MCF 10A (cell line): ENCODE measurements around the gene RUVBL1. TPM values are rescaled to one million over a fixed set of nuclear protein-coding genes. Genes with fewer than 3 reads are reported as not detected.

ENCODE experiments used
- BruUV-seq: library from RNA; stranded (reverse); fragments of 400-500 nt; replicated peaks from 2 replicates; lab custom pipeline; 2021; lab: Mats Ljungman, UMichigan
- CTCF ChIA-PET: fragments of 300-600 bp; sonication (Branson Sonifier 250); formaldehyde crosslinking; extraction: SDS; loops from one replicate; lab custom pipeline; 2021; ENCODE audit warnings: antibody characterized with exemption, inconsistent platforms; lab: Yijun Ruan, JAX
- POLR2A ChIA-PET: fragments of 300-600, 350-650 bp; sonication (Branson Sonifier 250); formaldehyde crosslinking; extraction: SDS; loops from one replicate; lab custom pipeline; 2020; ENCODE audit warnings: antibody characterized with exemption, inconsistent platforms; lab: Yijun Ruan, JAX
- DNase-seq: peaks from one replicate; pipeline ENCODE4 v3.0.0-alpha.2; 2018; ENCODE audit not compliant: unreplicated experiment
- H3K27ac Mint-ChIP-seq: one replicate; pipeline ENCODE4 v1.8.0; 2022; ENCODE audit warnings: mild to moderate bottlenecking, low read depth, mixed read lengths; ENCODE audit not compliant: unreplicated experiment
- H3K27me3 Mint-ChIP-seq: one replicate; pipeline ENCODE4 v1.8.0; 2022; ENCODE audit warnings: mixed read lengths; ENCODE audit not compliant: insufficient read depth, unreplicated experiment
- H3K36me3 Mint-ChIP-seq: one replicate; pipeline ENCODE4 v1.8.0; 2022; ENCODE audit warnings: mild to moderate bottlenecking, moderate library complexity, mixed read lengths; ENCODE audit not compliant: insufficient read depth, unreplicated experiment
- H3K4me1 Mint-ChIP-seq: one replicate; pipeline ENCODE4 v1.8.0; 2022; ENCODE audit warnings: mixed read lengths; ENCODE audit not compliant: insufficient read depth, unreplicated experiment
- H3K4me3 Mint-ChIP-seq: one replicate; pipeline ENCODE4 v1.8.0; 2022; ENCODE audit warnings: mild to moderate bottlenecking, moderate library complexity, mixed read lengths; ENCODE audit not compliant: unreplicated experiment
- H3K9me3 Mint-ChIP-seq: one replicate; pipeline ENCODE4 v1.8.0; 2022; ENCODE audit warnings: mixed read lengths; ENCODE audit not compliant: unreplicated experiment
- CTCF ChIP-seq: fragments of 200-600 bp; IDR thresholded peaks from one replicate; pipeline ENCODE4 v1.8.0; 2022; ENCODE audit warnings: antibody characterized with exemption, mild to moderate bottlenecking; ENCODE audit not compliant: unreplicated experiment
- intact Hi-C: fragments of 100-400 bp; cut with micrococcal nuclease; formaldehyde crosslinking; loops from 2 replicates; pipeline ENCODE4 v1.14.1; 2022
- total RNA-seq: library from RNA; stranded (reverse); gene quantifications from 2 replicates; pipeline ENCODE4 v1.2.3, GENCODE V29; 2022

RUVBL1 gene
- total RNA-seq, 1 experiment from 2014 or later, result 114 TPM

GRCh38 chr3:128149650-128150049, 26.0 kb upstream of the RUVBL1 start:
- Mint-ChIP-seq H3K36me3 (no peaks in the 10 kb centered on the region), H3K4me1 (no peaks in the 10 kb centered on the region), H3K27me3 (no peaks in the 10 kb centered on the region), H3K4me3 (no peak overlapping the region), H3K9me3 (no peaks in the 10 kb centered on the region), H3K27ac (no peak overlapping the region)
- TF ChIP-seq CTCF, result no peak
- intact Hi-C loops, result no loop called here
- DNase-seq, result no peak
- ChIA-PET POLR2A (no interaction called here), CTCF (no interaction called here)
- no TSS peak for BruUV-seq

GRCh38 chr3:128146201-128146600, 22.6 kb upstream of the RUVBL1 start:
- Mint-ChIP-seq H3K4me1 (no peaks in the 10 kb centered on the region), H3K9me3 (no peaks in the 10 kb centered on the region), H3K27me3 (no peaks in the 10 kb centered on the region), H3K36me3 (peaks cover 5% of the 10 kb centered on the region), H3K27ac (no peak overlapping the region), H3K4me3 (no peak overlapping the region)
- no TSS peak for BruUV-seq
- no peak for DNase-seq
- intact Hi-C loops, result no loop called here
- TF ChIP-seq CTCF, result no peak
- CTCF ChIA-PET, result no interaction called here
- POLR2A ChIA-PET, result no interaction called here

- Mint-ChIP-seq H3K4me3 (no peak overlapping the region), H3K27ac (no peak overlapping the region), H3K9me3 (no peaks in the 10 kb centered on the region), H3K36me3 (peaks cover 5% of the 10 kb centered on the region), H3K27me3 (no peaks in the 10 kb centered on the region), H3K4me1 (no peaks in the 10 kb centered on the region)
- no peak for DNase-seq
- CTCF ChIA-PET, result interaction anchor here (0.8 kb wide), 1 partner anchor 12 kb away, joined by 5 read pairs; no protein-coding TSS in a partner anchor
- BruUV-seq, result no TSS peak
- no peak for TF ChIP-seq CTCF
- POLR2A ChIA-PET, result interaction anchor here (1.0 kb wide), 1 partner anchor 21 kb away, joined by 3 read pairs; no protein-coding TSS in a partner anchor
- intact Hi-C loops, result no loop called here
These were observed 21.7 kb upstream of the RUVBL1 start for GRCh38 chr3:128145279-128145678.

GRCh38 chr3:128144512-128145187, 21.0 kb upstream of the RUVBL1 start:
- H3K9me3 Mint-ChIP-seq, result no peaks in the 10 kb centered on the region
- no TSS peak for BruUV-seq
- POLR2A ChIA-PET, result interaction anchor here (1.0 kb wide), 1 partner anchor 20 kb away, joined by 3 read pairs; no protein-coding TSS in a partner anchor
- no peak for TF ChIP-seq CTCF
- CTCF ChIA-PET, result interaction anchor here (0.8 kb wide), 1 partner anchor 11 kb away, joined by 5 read pairs; no protein-coding TSS in a partner anchor
- H3K4me3 Mint-ChIP-seq, result no peak overlapping the region
- no peak overlapping the region for H3K27ac Mint-ChIP-seq
- DNase-seq, result no peak
- intact Hi-C loops, result no loop called here
- H3K4me1 Mint-ChIP-seq, result no peaks in the 10 kb centered on the region
- peaks cover 5% of the 10 kb centered on the region for H3K36me3 Mint-ChIP-seq
- peaks cover under 1% of the 10 kb centered on the region for H3K27me3 Mint-ChIP-seq
